22Rv1 (cell line): ENCODE results near the gene RSPH3.

Source experiments
- ZFX ChIP-seq: fragments of 450-650 bp; IDR thresholded peaks from 2 replicates; pipeline ENCODE4 v1.6.1; 2017; ENCODE audit warnings: antibody characterized with exemption, borderline replicate concordance
- TF ChIP-seq, protein P1 (sequence below): fragments of 450-650 bp; IDR thresholded peaks from 2 replicates; pipeline ENCODE4 v1.5.1; 2017; ENCODE audit warnings: mild to moderate bottlenecking

GRCh38 chr6:158993639-158994038 lies 6.4 kb downstream of the RSPH3 start:
- TF ChIP-seq, protein P1, sequence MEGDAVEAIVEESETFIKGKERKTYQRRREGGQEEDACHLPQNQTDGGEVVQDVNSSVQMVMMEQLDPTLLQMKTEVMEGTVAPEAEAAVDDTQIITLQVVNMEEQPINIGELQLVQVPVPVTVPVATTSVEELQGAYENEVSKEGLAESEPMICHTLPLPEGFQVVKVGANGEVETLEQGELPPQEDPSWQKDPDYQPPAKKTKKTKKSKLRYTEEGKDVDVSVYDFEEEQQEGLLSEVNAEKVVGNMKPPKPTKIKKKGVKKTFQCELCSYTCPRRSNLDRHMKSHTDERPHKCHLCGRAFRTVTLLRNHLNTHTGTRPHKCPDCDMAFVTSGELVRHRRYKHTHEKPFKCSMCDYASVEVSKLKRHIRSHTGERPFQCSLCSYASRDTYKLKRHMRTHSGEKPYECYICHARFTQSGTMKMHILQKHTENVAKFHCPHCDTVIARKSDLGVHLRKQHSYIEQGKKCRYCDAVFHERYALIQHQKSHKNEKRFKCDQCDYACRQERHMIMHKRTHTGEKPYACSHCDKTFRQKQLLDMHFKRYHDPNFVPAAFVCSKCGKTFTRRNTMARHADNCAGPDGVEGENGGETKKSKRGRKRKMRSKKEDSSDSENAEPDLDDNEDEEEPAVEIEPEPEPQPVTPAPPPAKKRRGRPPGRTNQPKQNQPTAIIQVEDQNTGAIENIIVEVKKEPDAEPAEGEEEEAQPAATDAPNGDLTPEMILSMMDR: no peak
- no peak for TF ChIP-seq ZFX
